ENCODE results near the gene OCIAD1.

- TF ChIP-seq CTCF (IDR thresholded peaks at IDR 0.05) (peak in 1 of 3 donors; percentile 29), POLR2AphosphoS5 (IDR thresholded peaks at IDR 0.05) (peak in 2 of 3 donors; percentile 12 to 59)
These were observed 75.6 kb downstream of the OCIAD1 start, which contains the start of gene OCIAD2 for GRCh38 chr4:48906206-48907173.

All from breast epithelium (tissue), 3 donors.